Measurements from ENCODE around the gene DPEP2NB. TPM values are rescaled to one million over a fixed set of nuclear protein-coding genes. Genes with fewer than 3 reads are reported as not detected.

The DPEP2NB gene
- total and polyA plus RNA-seq, 10 of the 15 experiments (the other 5 are each of a cell fraction or from before 2014, with no cell fraction given), result not detected

DNA sequence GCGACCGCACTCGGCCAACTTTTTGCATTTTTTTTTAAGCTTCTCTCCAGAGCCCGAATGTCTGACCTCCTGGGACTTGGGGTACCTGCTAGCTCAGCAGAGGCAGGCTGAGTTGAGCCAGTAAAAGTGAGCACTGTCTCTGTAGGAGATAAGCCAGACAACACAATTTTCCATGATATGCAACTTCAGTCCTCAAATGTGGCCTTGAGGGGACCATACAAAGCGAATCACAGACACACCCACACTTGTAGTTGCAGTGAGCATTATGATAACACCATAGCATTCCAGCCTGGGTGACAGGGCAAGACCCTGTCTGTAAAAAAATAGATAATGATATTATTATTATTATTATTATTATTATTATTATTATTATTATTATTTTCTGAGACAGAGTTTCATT lies 19.0 kb downstream of the DPEP2NB start:
- CTCF ChIA-PET, result interaction anchor here (1.2 to 1.4 kb wide), 3 partner anchors 25 to 113 kb away, joined by 3 to 4 read pairs (median 3); no protein-coding TSS in a partner anchor
- H3K9me3 ChIP-seq (replicated peaks; ENCODE audit: control insufficient read depth, insufficient read depth, low read length), result no peaks in the 10 kb centered on the region
- no peak for FAIRE-seq
- RAD21 ChIA-PET (ENCODE audit: unreplicated experiment), result no interaction called here
- SMC1A ChIA-PET (ENCODE audit: uncharacterized antibody, unreplicated experiment), result no interaction called here
- no peak overlapping the region for H3K4me2 ChIP-seq (ENCODE audit: control insufficient read depth, insufficient read depth)
- peaks cover 40% of the 10 kb centered on the region for H3K4me1 ChIP-seq (ENCODE audit: control insufficient read depth, insufficient read depth, low read length)
- no peak for ATAC-seq
- intact Hi-C loops (cut with micrococcal nuclease; ENCODE audit: unreplicated experiment) (no loop called here), in situ Hi-C loops (cut with MboI) (no loop called here)
- BruUV-seq (replicated peaks), result no TSS peak
- WGBS (ENCODE audit: insufficient coverage, insufficient replicate concordance, low lambda C conversion rate, missing lambda C conversion rate), result 78% methylated on average over 5 of the region's 5 CpGs
- no peak overlapping the region for H3K27ac ChIP-seq (ENCODE audit: control insufficient read depth, insufficient read depth)
- H3K9ac ChIP-seq (ENCODE audit: control insufficient read depth, insufficient read depth, low read length), result no peak overlapping the region
- no peak overlapping the region for H3K4me3 ChIP-seq
- no peaks in the 10 kb centered on the region for H4K20me1 ChIP-seq (ENCODE audit: control insufficient read depth, insufficient read depth)
- no peaks in the 10 kb centered on the region for H3K79me2 ChIP-seq (ENCODE audit: control insufficient read depth, insufficient read depth, low read length)
- DNase-seq (ENCODE audit: low read depth, low spot score), result no peak
- TF ChIP-seq SP1 (IDR thresholded peaks at IDR 0.05; ENCODE audit: low read depth, low read length) (no peak), REST (IDR thresholded peaks at IDR 0.05; ENCODE audit: low read depth, low read length) (no peak), WRNIP1 (IDR thresholded peaks at IDR 0.05; ENCODE audit: borderline replicate concordance, low read depth, low read length) (no peak), BRCA1 (IDR thresholded peaks at IDR 0.05; ENCODE audit: low read depth, low read length) (no peak), ZBTB40 (IDR thresholded peaks at IDR 0.05; ENCODE audit: borderline replicate concordance) (no peak), MEF2A (IDR thresholded peaks at IDR 0.05; ENCODE audit: insufficient read depth, low read depth, low read length) (no peak), SPI1 (IDR thresholded peaks at IDR 0.05; ENCODE audit: borderline replicate concordance, insufficient read depth, low read depth, low read length) (no peak), STAT1 (conservative IDR thresholded peaks at IDR 0.05) (no peak), JUND (IDR thresholded peaks at IDR 0.05; ENCODE audit: low read depth, low read length) (no peak), SMC3 (IDR thresholded peaks at IDR 0.05; ENCODE audit: borderline replicate concordance, low read length) (no peak), BHLHE40 (IDR thresholded peaks at IDR 0.05; ENCODE audit: borderline replicate concordance in 1 of 2, low read depth in 2 of 2, low read length in 1 of 2) (no peak), IRF5 (IDR thresholded peaks at IDR 0.05; ENCODE audit: borderline replicate concordance) (no peak), YY1 (IDR thresholded peaks at IDR 0.05; ENCODE audit: low read depth, low read length) (no peak), SUZ12 (IDR thresholded peaks at IDR 0.05; ENCODE audit: unreplicated experiment) (no peak), TCF7 (IDR thresholded peaks at IDR 0.05; ENCODE audit: borderline replicate concordance) (no peak)
- H3K27me3 ChIP-seq (replicated peaks in 1 of 2; ENCODE audit: control insufficient read depth in 2 of 2, insufficient read depth in 2 of 2, low read length in 1 of 2), result no peaks in the 10 kb centered on the region
- no peak overlapping the region for H2AFZ ChIP-seq (ENCODE audit: control insufficient read depth, low read depth, low read length)
- H3K36me3 ChIP-seq (ENCODE audit: control insufficient read depth in 2 of 2, insufficient read depth in 2 of 2, low read length in 1 of 2), result no peaks in the 10 kb centered on the region
- POLR2A ChIA-PET, result interaction anchor here (0.7 kb wide), 1 partner anchor 1697 kb away, joined by 4 read pairs; no protein-coding TSS in a partner anchor

Measured in GM12878 (cell line).